Gastroesophageal sphincter (tissue), 4 donors: ENCODE results near the gene MIB2. TPM values are rescaled to one million over a fixed set of nuclear protein-coding genes. Genes with fewer than 3 reads are reported as not detected.

Experiments used
- ATAC-seq: fragments of 150-250 bp; one replicate; pipeline ENCODE4 v1.9.1; 2016; ENCODE audit warnings: mild to moderate bottlenecking, moderate library complexity
- H3K27ac ChIP-seq, 4 donors: fragments of 200-600 bp; sonication (generic) in 3 of 4; 1 replicate in 3 of 4; 2 replicates in 1 of 4; pipeline ENCODE4 v1.5.1; 2016 to 2019
- H3K27me3 ChIP-seq: fragments of 200-600 bp; sonication (generic); one replicate; pipeline ENCODE4 v1.5.1; 2019
- H3K36me3 ChIP-seq, 2 donors: fragments of 200-600 bp; sonication (generic); one replicate each; pipeline ENCODE4 v1.5.1; 2019; ENCODE audit warnings: control low read depth in 1 of 2
- H3K4me1 ChIP-seq, 3 donors: fragments of 200-600 bp; sonication (generic); 1 replicate in 2 of 3; 2 replicates in 1 of 3; pipeline ENCODE4 v1.5.1; 2016 to 2019; ENCODE audit warnings: control low read depth in 2 of 3
- H3K4me3 ChIP-seq, 2 donors: fragments of 200-600 bp; sonication (generic); one replicate each; pipeline ENCODE4 v1.5.1; 2019; ENCODE audit warnings: mild to moderate bottlenecking in 1 of 2, moderate library complexity in 1 of 2
- H3K9me3 ChIP-seq, 3 donors: fragments of 200-600 bp; sonication (generic); one replicate each; pipeline ENCODE4 v1.5.1; 2017 to 2019; ENCODE audit warnings: control low read depth in 2 of 3
- EP300 ChIP-seq: sonication (generic); formaldehyde crosslinking; IDR thresholded peaks from one replicate; pipeline ENCODE4 v1.6.1; 2017; ENCODE audit warnings: antibody characterized with exemption, mild to moderate bottlenecking
- POLR2A ChIP-seq, 2 donors: fragments of 450-650 bp; IDR thresholded peaks; one replicate each; pipeline ENCODE4 v1.6.1; 2017; ENCODE audit warnings: antibody characterized with exemption in 2 of 2, mild to moderate bottlenecking in 2 of 2, moderate library complexity in 1 of 2
- POLR2AphosphoS5 ChIP-seq: sonication (generic); formaldehyde crosslinking; IDR thresholded peaks from one replicate; pipeline ENCODE4 v1.6.1; 2017; ENCODE audit warnings: antibody characterized with exemption
- WGBS, 2 donors: methylation state at CpG; one replicate each; pipeline ENCODE4 v1.1.5; 2018; ENCODE audit warnings: low coverage in 1 of 2; 5-methylcytosine and 5-hydroxymethylcytosine counted together
- total RNA-seq, 4 donors: library from RNA; depleted of rRNA; stranded (reverse); fragments of >200 nt; gene quantifications; one replicate each; pipeline ENCODE4 v1.1.0, GENCODE V29; 2016
- TF ChIP-seq, protein P1 (sequence below), 4 experiments: fragments of 200-600 bp in 2 of 4; fragments of 450-650 bp in 2 of 4; sonication (generic) in 1 of 4; IDR thresholded peaks; one replicate each; pipeline ENCODE4 v1.5.1; 2017 to 2019; ENCODE audit warnings: antibody characterized with exemption in 4 of 4, mild to moderate bottlenecking in 2 of 4, moderate library complexity in 2 of 4

Gene MIB2
- total RNA-seq, 4 donors from 2014 or later: 51.4 to 85.3 (median 69.3) TPM

DNA sequence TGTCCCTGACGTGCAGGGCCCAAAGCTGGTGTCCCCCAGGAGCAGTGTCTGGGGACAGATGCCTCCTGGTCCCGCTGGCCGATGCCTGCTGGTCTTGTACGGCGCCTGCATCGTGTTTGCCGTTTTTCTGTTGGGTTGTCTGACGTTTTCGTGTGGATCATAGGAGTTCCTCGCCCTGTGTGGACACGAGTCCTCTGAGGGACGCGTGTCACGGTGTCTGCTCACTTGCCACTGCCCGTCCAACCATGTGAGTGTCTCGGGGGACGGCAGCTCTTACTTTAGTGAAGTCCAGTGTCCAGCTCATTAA is 7.4 kb downstream of the MIB2 start:
- peaks cover 0 to 62% of the 10 kb centered on the region in 2 donors for H3K36me3 ChIP-seq
- no peak overlapping the region for H3K4me3 ChIP-seq
- TF ChIP-seq, protein P1, sequence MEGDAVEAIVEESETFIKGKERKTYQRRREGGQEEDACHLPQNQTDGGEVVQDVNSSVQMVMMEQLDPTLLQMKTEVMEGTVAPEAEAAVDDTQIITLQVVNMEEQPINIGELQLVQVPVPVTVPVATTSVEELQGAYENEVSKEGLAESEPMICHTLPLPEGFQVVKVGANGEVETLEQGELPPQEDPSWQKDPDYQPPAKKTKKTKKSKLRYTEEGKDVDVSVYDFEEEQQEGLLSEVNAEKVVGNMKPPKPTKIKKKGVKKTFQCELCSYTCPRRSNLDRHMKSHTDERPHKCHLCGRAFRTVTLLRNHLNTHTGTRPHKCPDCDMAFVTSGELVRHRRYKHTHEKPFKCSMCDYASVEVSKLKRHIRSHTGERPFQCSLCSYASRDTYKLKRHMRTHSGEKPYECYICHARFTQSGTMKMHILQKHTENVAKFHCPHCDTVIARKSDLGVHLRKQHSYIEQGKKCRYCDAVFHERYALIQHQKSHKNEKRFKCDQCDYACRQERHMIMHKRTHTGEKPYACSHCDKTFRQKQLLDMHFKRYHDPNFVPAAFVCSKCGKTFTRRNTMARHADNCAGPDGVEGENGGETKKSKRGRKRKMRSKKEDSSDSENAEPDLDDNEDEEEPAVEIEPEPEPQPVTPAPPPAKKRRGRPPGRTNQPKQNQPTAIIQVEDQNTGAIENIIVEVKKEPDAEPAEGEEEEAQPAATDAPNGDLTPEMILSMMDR (IDR thresholded peaks at IDR 0.05): no peak
- TF ChIP-seq POLR2A (IDR thresholded peaks at IDR 0.05) (no peak), POLR2AphosphoS5 (no peak), EP300 (no peak)
- no peaks in the 10 kb centered on the region for H3K9me3 ChIP-seq
- ATAC-seq: no peak
- H3K27ac ChIP-seq: no peak overlapping the region
- WGBS, 2 donors: 86% methylated on average over 7 of the region's 17 CpGs; no CpG with 5 or more reads in 1 of the 2 donors
- peaks cover 0 to 36% (median 3%) of the 10 kb centered on the region in 3 donors for H3K4me1 ChIP-seq
- H3K27me3 ChIP-seq: no peaks in the 10 kb centered on the region

DNA sequence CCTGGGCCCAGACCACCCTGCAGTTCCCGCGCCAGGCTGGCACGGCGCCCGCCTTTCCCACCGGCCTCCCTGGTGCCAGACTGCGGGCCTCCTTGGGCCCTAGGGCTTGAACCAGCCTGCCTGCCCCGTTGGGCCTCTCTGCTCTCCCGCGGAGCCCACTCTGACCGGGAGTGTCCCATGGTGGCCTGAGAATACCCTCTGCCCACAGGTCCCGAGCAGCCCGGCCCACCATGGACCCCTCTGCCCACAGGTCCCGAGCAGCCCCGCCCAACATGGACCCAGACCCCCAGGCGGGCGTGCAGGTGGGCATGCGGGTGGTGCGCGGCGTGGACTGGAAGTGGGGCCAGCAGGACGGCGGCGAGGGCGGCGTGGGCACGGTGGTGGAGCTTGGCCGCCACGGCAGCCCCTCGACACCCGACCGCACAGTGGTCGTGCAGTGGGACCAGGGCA is 7.9 kb downstream of the MIB2 start:
- ATAC-seq: no peak
- WGBS, 2 donors: 94% methylated on average over 7 of the region's 33 CpGs; no CpG with 5 or more reads in 1 of the 2 donors
- H3K36me3 ChIP-seq: peaks cover 0 to 62% of the 10 kb centered on the region in 2 donors

DNA sequence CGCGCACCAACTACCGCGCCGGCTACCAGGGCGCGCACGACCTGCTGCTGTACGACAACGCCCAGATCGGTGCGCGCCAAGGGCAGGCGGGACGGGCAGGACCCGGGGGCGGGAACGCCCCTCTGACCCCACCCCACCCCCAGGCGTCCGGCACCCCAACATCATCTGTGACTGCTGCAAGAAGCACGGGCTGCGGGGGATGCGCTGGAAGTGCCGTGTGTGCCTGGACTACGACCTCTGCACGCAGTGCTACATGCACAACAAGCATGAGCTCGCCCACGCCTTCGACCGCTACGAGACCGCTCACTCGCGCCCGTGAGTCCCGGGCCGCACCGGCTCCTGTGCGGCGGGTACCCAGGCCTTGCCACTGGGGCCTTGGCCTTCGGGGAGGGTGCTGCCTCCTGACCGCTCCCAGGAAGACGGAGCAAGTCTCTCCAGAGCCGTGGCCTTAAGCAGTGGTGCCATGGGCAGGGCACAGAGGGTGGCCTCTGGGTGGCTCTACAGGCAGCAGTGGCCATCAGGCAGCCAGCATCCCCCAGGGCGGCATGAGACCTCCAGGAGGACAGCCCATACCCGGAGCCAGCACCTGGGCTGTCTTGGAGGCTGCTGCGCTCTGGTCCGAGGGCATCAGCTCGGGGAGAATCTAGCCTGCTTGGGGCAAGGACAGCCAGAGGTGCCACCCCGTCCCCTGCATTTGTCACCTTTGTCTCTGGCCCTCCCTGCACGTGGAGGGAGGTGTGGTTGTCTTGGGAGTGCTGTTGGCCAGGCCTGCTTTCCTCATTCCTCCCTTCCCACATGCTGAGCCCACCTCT is 8.5 kb downstream of the MIB2 start:
- Histone ChIP-seq H3K27me3 (peaks cover 6% of the 10 kb centered on the region), H3K27ac (no peak overlapping the region), H3K4me3 (no peak overlapping the region), H3K9me3 (no peaks in the 10 kb centered on the region), H3K4me1 (peaks cover 0 to 35% (median 0%) of the 10 kb centered on the region in 3 donors), H3K36me3 (peaks cover 0 to 62% of the 10 kb centered on the region in 2 donors)
- TF ChIP-seq, protein P1 (IDR thresholded peaks at IDR 0.05): no peak
- TF ChIP-seq POLR2A (IDR thresholded peaks at IDR 0.05) (no peak), EP300 (no peak), POLR2AphosphoS5 (no peak)
- no peak for ATAC-seq
- 100% methylated on average over 1 of the region's 51 CpGs; no CpG with 5 or more reads in 1 of the 2 donors for WGBS, 2 donors

More for the DNA sequence above, 7.9 kb downstream of the MIB2 start:
- Histone ChIP-seq H3K27me3 (no peaks in the 10 kb centered on the region), H3K4me3 (no peak overlapping the region), H3K27ac (no peak overlapping the region), H3K9me3 (no peaks in the 10 kb centered on the region), H3K4me1 (peaks cover 0 to 35% (median 0%) of the 10 kb centered on the region in 3 donors)
- no peak for TF ChIP-seq POLR2AphosphoS5

DNA sequence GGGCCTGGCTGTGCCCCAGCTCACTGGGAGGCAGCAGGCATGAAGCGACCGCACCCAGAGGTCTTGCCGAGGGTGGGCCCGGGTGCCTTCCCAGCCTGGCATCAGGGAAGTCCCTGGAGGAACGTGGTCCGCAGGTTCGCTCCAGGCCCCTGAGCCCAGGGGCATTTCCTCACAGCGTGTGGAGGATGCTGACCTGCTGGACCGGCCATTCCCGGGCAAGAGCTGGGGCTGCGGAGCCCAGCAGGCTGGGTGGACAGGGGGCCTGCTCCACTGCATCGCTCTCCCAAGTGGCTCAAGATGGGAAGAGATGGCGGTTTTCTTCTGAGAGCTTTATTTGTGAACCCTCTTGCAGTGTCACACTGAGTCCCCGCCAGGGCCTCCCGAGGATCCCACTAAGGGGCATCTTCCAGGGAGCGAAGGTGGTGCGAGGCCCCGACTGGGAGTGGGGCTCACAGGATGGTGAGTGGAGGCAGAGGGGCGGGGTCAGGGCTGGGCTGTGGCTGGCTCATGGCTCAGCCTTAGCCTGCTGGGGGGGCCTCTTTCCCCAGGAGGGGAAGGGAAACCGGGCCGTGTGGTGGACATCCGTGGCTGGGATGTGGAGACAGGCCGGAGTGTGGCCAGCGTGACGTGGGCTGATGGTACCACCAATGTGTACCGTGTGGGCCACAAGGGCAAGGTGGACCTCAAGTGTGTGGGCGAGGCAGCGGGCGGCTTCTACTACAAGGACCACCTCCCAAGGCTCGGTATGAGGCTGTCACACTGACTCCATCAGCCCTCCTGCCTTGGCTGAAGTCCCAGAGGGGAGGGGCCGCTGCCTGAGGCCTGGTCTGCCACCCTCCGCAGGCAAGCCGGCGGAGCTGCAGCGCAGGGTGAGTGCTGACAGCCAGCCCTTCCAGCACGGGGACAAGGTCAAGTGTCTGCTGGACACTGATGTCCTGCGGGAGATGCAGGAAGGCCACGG is 9.4 kb downstream of the MIB2 start:
- H3K27ac ChIP-seq: no peak overlapping the region
- WGBS, 2 donors: 20% methylated on average over 1 of the region's 38 CpGs; no CpG with 5 or more reads in 1 of the 2 donors
- peaks cover 0 to 62% of the 10 kb centered on the region in 2 donors for H3K36me3 ChIP-seq
- H3K27me3 ChIP-seq: peaks cover 15% of the 10 kb centered on the region
- ATAC-seq: no peak
- no peaks in the 10 kb centered on the region for H3K9me3 ChIP-seq
- TF ChIP-seq, protein P1 (IDR thresholded peaks at IDR 0.05): no peak
- TF ChIP-seq EP300 (no peak), POLR2A (IDR thresholded peaks at IDR 0.05) (no peak), POLR2AphosphoS5 (no peak)
- H3K4me3 ChIP-seq: no peak overlapping the region
- H3K4me1 ChIP-seq: peaks cover 0 to 30% (median 0%) of the 10 kb centered on the region in 3 donors

DNA sequence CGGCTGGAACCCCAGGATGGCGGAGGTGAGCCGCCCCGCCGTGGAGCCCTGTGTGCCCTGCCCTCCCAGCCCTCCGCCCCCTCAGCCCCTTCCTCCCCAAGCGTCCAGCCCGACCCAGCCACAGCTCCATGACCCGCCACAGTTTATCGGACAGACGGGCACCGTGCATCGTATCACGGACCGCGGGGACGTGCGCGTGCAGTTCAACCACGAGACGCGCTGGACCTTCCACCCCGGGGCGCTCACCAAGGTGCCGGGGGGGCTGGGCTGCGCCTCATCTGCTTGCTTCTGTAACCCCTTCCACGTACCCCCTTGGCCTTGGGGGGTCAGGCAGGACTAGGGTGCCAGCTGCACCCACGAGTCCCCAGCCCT is 10.1 kb downstream of the MIB2 start:
- no peak overlapping the region for H3K27ac ChIP-seq
- no peaks in the 10 kb centered on the region for H3K9me3 ChIP-seq
- H3K4me3 ChIP-seq: no peak overlapping the region
- no peak for TF ChIP-seq EP300
- TF ChIP-seq, protein P1 (IDR thresholded peaks at IDR 0.05): no peak
- TF ChIP-seq POLR2AphosphoS5: no peak
- no peak for TF ChIP-seq POLR2A (IDR thresholded peaks at IDR 0.05)
- ATAC-seq: no peak
- H3K27me3 ChIP-seq: peaks cover 21% of the 10 kb centered on the region
- peaks cover 0 to 30% (median 2%) of the 10 kb centered on the region in 3 donors for H3K4me1 ChIP-seq
- peaks cover 0 to 68% of the 10 kb centered on the region in 2 donors for H3K36me3 ChIP-seq
- WGBS, 2 donors: no CpG with 5 or more reads among the region's 28 CpGs
